ENCODE measurements around the gene ZNF771. TPM values are rescaled to one million over a fixed set of nuclear protein-coding genes. Genes with fewer than 3 reads are reported as not detected.

ZNF771 gene
- polyA plus RNA-seq, 4 donors, result 2.5 to 5.3 (median 3.6) TPM

- no peak for FAIRE-seq
- H3K27me3 ChIP-seq (ENCODE audit: control insufficient read depth in 3 of 3, insufficient read depth in 3 of 3, low read length in 3 of 3), result no peaks in the 10 kb centered on the region
- peaks cover 0 to 22% (median 0%) of the 10 kb centered on the region in 3 donors for H3K36me3 ChIP-seq (ENCODE audit: control insufficient read depth in 3 of 3, insufficient read depth in 2 of 3, low read depth in 1 of 3, low read length in 3 of 3)
- H3K27ac ChIP-seq (ENCODE audit: low read depth in 1 of 3, low read length in 2 of 3), result peak overlapping the region in 2 of 3 donors; percentile 71 to 74
- H3K4me3 ChIP-seq (ENCODE audit: low read depth in 1 of 3, low read length in 3 of 3), result peak overlapping the region; percentile 54 to 65 (median 57)
- H3K9me3 ChIP-seq (ENCODE audit: control insufficient read depth in 2 of 2, insufficient read depth in 1 of 2, low read depth in 1 of 2, low read length in 1 of 2), result no peaks in the 10 kb centered on the region
- H3K4me1 ChIP-seq (ENCODE audit: control insufficient read depth in 3 of 3, insufficient read depth in 2 of 3, low read depth in 1 of 3, low read length in 2 of 3), result peaks cover 0 to 24% (median 2%) of the 10 kb centered on the region in 3 donors
- 20 to 31% (median 23%) methylated on average over 12 of the region's 12 CpGs for WGBS, 3 donors
- no peak for DNase-seq
Measured at GRCh38 chr16:30399435-30400186, 7.8 kb upstream of the ZNF771 start.

- Histone ChIP-seq H3K9me3 (ENCODE audit: control insufficient read depth in 2 of 2, insufficient read depth in 1 of 2, low read depth in 1 of 2, low read length in 1 of 2) (no peaks in the 10 kb centered on the region), H3K36me3 (ENCODE audit: control insufficient read depth in 3 of 3, insufficient read depth in 2 of 3, low read depth in 1 of 3, low read length in 3 of 3) (peaks cover 0 to 22% (median 0%) of the 10 kb centered on the region in 3 donors), H3K27ac (ENCODE audit: low read depth in 1 of 3, low read length in 2 of 3) (no peak overlapping the region), H3K27me3 (ENCODE audit: control insufficient read depth in 3 of 3, insufficient read depth in 3 of 3, low read length in 3 of 3) (no peaks in the 10 kb centered on the region), H3K4me3 (ENCODE audit: low read depth in 1 of 3, low read length in 3 of 3) (no peak overlapping the region), H3K4me1 (ENCODE audit: control insufficient read depth in 3 of 3, insufficient read depth in 2 of 3, low read depth in 1 of 3, low read length in 2 of 3) (peaks cover 0 to 19% (median 2%) of the 10 kb centered on the region in 3 donors)
- FAIRE-seq (no peak), DNase-seq (peak; percentile 40 to 48)
- WGBS, 3 donors, result 56 to 73% (median 66%) methylated on average over 8 of the region's 8 CpGs
Measured at GRCh38 chr16:30401768-30402425, 5.5 kb upstream of the ZNF771 start.

- Histone ChIP-seq H3K36me3 (ENCODE audit: control insufficient read depth in 3 of 3, insufficient read depth in 2 of 3, low read depth in 1 of 3, low read length in 3 of 3) (peaks cover 0 to 13% (median 0%) of the 10 kb centered on the region in 3 donors), H3K4me1 (ENCODE audit: control insufficient read depth in 3 of 3, insufficient read depth in 2 of 3, low read depth in 1 of 3, low read length in 2 of 3) (peaks cover 0 to 9% (median 0%) of the 10 kb centered on the region in 3 donors), H3K27me3 (ENCODE audit: control insufficient read depth in 3 of 3, insufficient read depth in 3 of 3, low read length in 3 of 3) (no peaks in the 10 kb centered on the region), H3K9me3 (ENCODE audit: control insufficient read depth in 2 of 2, insufficient read depth in 1 of 2, low read depth in 1 of 2, low read length in 1 of 2) (no peaks in the 10 kb centered on the region), H3K27ac (ENCODE audit: low read depth in 1 of 3, low read length in 2 of 3) (peak overlapping the region in 2 of 3 donors; percentile 77 to 87), H3K4me3 (ENCODE audit: low read depth in 1 of 3, low read length in 3 of 3) (peak overlapping the region in 2 of 3 donors; percentile 47 to 84)
- DNase-seq (no peak), FAIRE-seq (no peak)
- 16 to 19% (median 17%) methylated on average over 14 of the region's 14 CpGs for WGBS, 3 donors
Measured at GRCh38 chr16:30406795-30407101, 658 bp upstream of the ZNF771 start.

GRCh38 chr16:30407804-30408534, 563 bp downstream of the ZNF771 start:
- FAIRE-seq, result no peak
- peaks cover 0 to 20% (median 0%) of the 10 kb centered on the region in 3 donors for H3K36me3 ChIP-seq (ENCODE audit: control insufficient read depth in 3 of 3, insufficient read depth in 2 of 3, low read depth in 1 of 3, low read length in 3 of 3)
- WGBS, 3 donors, result 16 to 38% (median 18%) methylated on average over 6 to 19 of the region's 19 CpGs

GRCh38 chr16:30409125-30410060, 2.0 kb downstream of the ZNF771 start:
- no peaks in the 10 kb centered on the region for H3K9me3 ChIP-seq (ENCODE audit: control insufficient read depth in 2 of 2, insufficient read depth in 1 of 2, low read depth in 1 of 2, low read length in 1 of 2)
- peak overlapping the region in 1 of 3 donors; percentile 47 for H3K27ac ChIP-seq (ENCODE audit: low read depth in 1 of 3, low read length in 2 of 3)
- no peak overlapping the region for H3K4me3 ChIP-seq (ENCODE audit: low read depth in 1 of 3, low read length in 3 of 3)
- no peaks in the 10 kb centered on the region for H3K27me3 ChIP-seq (ENCODE audit: control insufficient read depth in 3 of 3, insufficient read depth in 3 of 3, low read length in 3 of 3)
- peaks cover 0 to 30% (median 0%) of the 10 kb centered on the region in 3 donors for H3K36me3 ChIP-seq (ENCODE audit: control insufficient read depth in 3 of 3, insufficient read depth in 2 of 3, low read depth in 1 of 3, low read length in 3 of 3)
- peaks cover 0 to 4% (median 0%) of the 10 kb centered on the region in 3 donors for H3K4me1 ChIP-seq (ENCODE audit: control insufficient read depth in 3 of 3, insufficient read depth in 2 of 3, low read depth in 1 of 3, low read length in 2 of 3)
- peak; percentile 92 to 93 for DNase-seq
- no peak for FAIRE-seq
- WGBS, 3 donors, result 44% methylated on average over 15 of the region's 15 CpGs

More at GRCh38 chr16:30407804-30408534, 563 bp downstream of the ZNF771 start:
- peak overlapping the region in 2 of 3 donors; percentile 63 to 71 for H3K27ac ChIP-seq (ENCODE audit: low read depth in 1 of 3, low read length in 2 of 3)
- H3K9me3 ChIP-seq (ENCODE audit: control insufficient read depth in 2 of 2, insufficient read depth in 1 of 2, low read depth in 1 of 2, low read length in 1 of 2), result no peaks in the 10 kb centered on the region
- peak overlapping the region; percentile 47 to 84 (median 58) for H3K4me3 ChIP-seq (ENCODE audit: low read depth in 1 of 3, low read length in 3 of 3)
- peak in 1 of 2 donors; percentile 8 for DNase-seq
- H3K27me3 ChIP-seq (ENCODE audit: control insufficient read depth in 3 of 3, insufficient read depth in 3 of 3, low read length in 3 of 3), result no peaks in the 10 kb centered on the region
- H3K4me1 ChIP-seq (ENCODE audit: control insufficient read depth in 3 of 3, insufficient read depth in 2 of 3, low read depth in 1 of 3, low read length in 2 of 3), result peaks cover 0 to 4% (median 0%) of the 10 kb centered on the region in 3 donors

- DNase-seq, result no peak
- no peak for FAIRE-seq
- 80 to 93% (median 87%) methylated on average over 6 of the region's 6 CpGs for WGBS, 3 donors
- Histone ChIP-seq H3K27ac (ENCODE audit: low read depth in 1 of 3, low read length in 2 of 3) (no peak overlapping the region), H3K4me3 (ENCODE audit: low read depth in 1 of 3, low read length in 3 of 3) (no peak overlapping the region), H3K27me3 (ENCODE audit: control insufficient read depth in 3 of 3, insufficient read depth in 3 of 3, low read length in 3 of 3) (no peaks in the 10 kb centered on the region), H3K36me3 (ENCODE audit: control insufficient read depth in 3 of 3, insufficient read depth in 2 of 3, low read depth in 1 of 3, low read length in 3 of 3) (peaks cover 0 to 32% (median 0%) of the 10 kb centered on the region in 3 donors), H3K9me3 (ENCODE audit: control insufficient read depth in 2 of 2, insufficient read depth in 1 of 2, low read depth in 1 of 2, low read length in 1 of 2) (no peaks in the 10 kb centered on the region), H3K4me1 (ENCODE audit: control insufficient read depth in 3 of 3, insufficient read depth in 2 of 3, low read depth in 1 of 3, low read length in 2 of 3) (peaks cover 0 to 5% (median 0%) of the 10 kb centered on the region in 3 donors)
Measured at GRCh38 chr16:30413112-30413806, 5.9 kb downstream of the ZNF771 start.

GRCh38 chr16:30414159-30414558, 6.8 kb downstream of the ZNF771 start:
- no peaks in the 10 kb centered on the region for H3K27me3 ChIP-seq (ENCODE audit: control insufficient read depth in 3 of 3, insufficient read depth in 3 of 3, low read length in 3 of 3)
- peaks cover 0 to 8% (median 0%) of the 10 kb centered on the region in 3 donors for H3K4me1 ChIP-seq (ENCODE audit: control insufficient read depth in 3 of 3, insufficient read depth in 2 of 3, low read depth in 1 of 3, low read length in 2 of 3)
- WGBS, 3 donors, result 87 to 92% (median 90%) methylated on average over 5 of the region's 5 CpGs
- FAIRE-seq (no peak), DNase-seq (no peak)
- H3K4me3 ChIP-seq (ENCODE audit: low read depth in 1 of 3, low read length in 3 of 3), result no peak overlapping the region
- peaks cover 0 to 40% (median 0%) of the 10 kb centered on the region in 3 donors for H3K36me3 ChIP-seq (ENCODE audit: control insufficient read depth in 3 of 3, insufficient read depth in 2 of 3, low read depth in 1 of 3, low read length in 3 of 3)
- no peak overlapping the region for H3K27ac ChIP-seq (ENCODE audit: low read depth in 1 of 3, low read length in 2 of 3)
- H3K9me3 ChIP-seq (ENCODE audit: control insufficient read depth in 2 of 2, insufficient read depth in 1 of 2, low read depth in 1 of 2, low read length in 1 of 2), result no peaks in the 10 kb centered on the region

All from small intestine (tissue), 7 donors.